DND-41 (cell line): ENCODE measurements around the gene TSPAN11.

Experiments
- ATAC-seq: fragments of 200-7000 bp; cut with Tn5 transposase; 3 replicates; pipeline ENCODE4 v1.9.1; 2021; ENCODE audit warnings: low read depth; ENCODE audit not compliant: insufficient read depth
- DNase-seq: peaks from one replicate; pipeline ENCODE4 v3.0.0-alpha.2; 2020
- H2AFZ ChIP-seq: 2 replicates; pipeline ENCODE4 v1.6.0; 2012; ENCODE audit warnings: low read depth, low read length
- H3K27ac ChIP-seq: 2 replicates; pipeline ENCODE4 v1.5.1; 2012; ENCODE audit warnings: low read length, inconsistent platforms
- H3K27me3 ChIP-seq: fragments of 200-600 bp; sonication (generic); 2 replicates; pipeline ENCODE4 v1.6.0; 2012; ENCODE audit warnings: low read length, mild to moderate bottlenecking, inconsistent platforms; ENCODE audit not compliant: insufficient read depth, poor library complexity
- H3K36me3 ChIP-seq: 2 replicates; pipeline ENCODE4 v1.5.1; 2012; ENCODE audit warnings: low read length, inconsistent platforms; ENCODE audit not compliant: insufficient read depth
- H3K4me1 ChIP-seq: 2 replicates; pipeline ENCODE4 v1.5.1; 2012; ENCODE audit warnings: mild to moderate bottlenecking, low read length; ENCODE audit not compliant: insufficient read depth
- H3K4me2 ChIP-seq: 2 replicates; pipeline ENCODE4 v1.6.0; 2012; ENCODE audit warnings: mild to moderate bottlenecking, moderate library complexity, low read length, inconsistent platforms; ENCODE audit not compliant: insufficient read depth
- H3K4me3 ChIP-seq, 2 experiments: fragments of 200-600 bp in 1 of 2; shearing (Covaris generic) in 1 of 2; 2 replicates each; pipeline ENCODE4 v1.5.1; 2012 to 2016; ENCODE audit warnings: inconsistent platforms in 2 of 2, low read length in 2 of 2, mild to moderate bottlenecking in 2 of 2, low read depth in 1 of 2, moderate library complexity in 1 of 2
- H3K79me2 ChIP-seq: 2 replicates; pipeline ENCODE4 v1.6.0; 2012; ENCODE audit warnings: low read length, inconsistent platforms; ENCODE audit not compliant: insufficient read depth
- H3K9ac ChIP-seq: 2 replicates; pipeline ENCODE4 v1.6.0; 2012; ENCODE audit warnings: low read depth, mild to moderate bottlenecking, inconsistent platforms, low read length, moderate library complexity
- H3K9me3 ChIP-seq: 2 replicates; pipeline ENCODE4 v1.5.1; 2012; ENCODE audit warnings: low read length, moderate library complexity, mild to moderate bottlenecking, inconsistent platforms; ENCODE audit not compliant: insufficient read depth, severe bottlenecking
- H4K20me1 ChIP-seq: 2 replicates; pipeline ENCODE4 v1.6.0; 2012; ENCODE audit warnings: low read length; ENCODE audit not compliant: insufficient read depth
- EZH2 ChIP-seq: IDR thresholded peaks from 3 replicates; pipeline ENCODE4 v1.6.1; 2012; ENCODE audit warnings: borderline replicate concordance, low read depth, mild to moderate bottlenecking, moderate library complexity, low read length, inconsistent platforms; ENCODE audit not compliant: severe bottlenecking
- TF ChIP-seq, protein P1 (sequence below): IDR thresholded peaks from 2 replicates; pipeline ENCODE4 v1.5.1; 2012; ENCODE audit warnings: borderline replicate concordance, low read length, moderate library complexity, mild to moderate bottlenecking; ENCODE audit not compliant: poor library complexity, severe bottlenecking; ENCODE audit errors: extremely low read depth

The TSPAN11 gene

DNA sequence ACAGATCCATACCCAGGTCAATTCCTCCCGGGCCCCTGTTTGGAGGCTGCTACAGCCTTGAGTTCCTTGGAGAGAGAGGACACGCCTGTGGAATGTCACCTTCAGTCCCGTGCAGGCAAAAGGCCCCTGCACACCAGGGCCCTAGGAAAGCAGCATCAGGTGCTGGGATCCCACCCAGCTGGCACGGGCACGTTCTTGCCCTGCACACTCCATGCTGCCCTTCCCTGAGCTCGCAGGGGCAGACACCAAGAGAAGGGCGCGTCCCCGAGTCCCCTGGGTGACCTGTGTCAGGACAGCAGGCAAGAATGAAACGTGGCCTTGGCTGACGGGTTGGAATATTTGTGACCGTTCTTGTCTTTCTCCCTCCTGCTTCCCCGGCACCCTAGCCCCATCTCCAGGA, 67.7 kb downstream of the TSPAN11 start:
- no peaks in the 10 kb centered on the region for H4K20me1 ChIP-seq
- H2AFZ ChIP-seq: no peak overlapping the region
- no peak overlapping the region for H3K9ac ChIP-seq
- TF ChIP-seq EZH2: no peak
- TF ChIP-seq, protein P1, sequence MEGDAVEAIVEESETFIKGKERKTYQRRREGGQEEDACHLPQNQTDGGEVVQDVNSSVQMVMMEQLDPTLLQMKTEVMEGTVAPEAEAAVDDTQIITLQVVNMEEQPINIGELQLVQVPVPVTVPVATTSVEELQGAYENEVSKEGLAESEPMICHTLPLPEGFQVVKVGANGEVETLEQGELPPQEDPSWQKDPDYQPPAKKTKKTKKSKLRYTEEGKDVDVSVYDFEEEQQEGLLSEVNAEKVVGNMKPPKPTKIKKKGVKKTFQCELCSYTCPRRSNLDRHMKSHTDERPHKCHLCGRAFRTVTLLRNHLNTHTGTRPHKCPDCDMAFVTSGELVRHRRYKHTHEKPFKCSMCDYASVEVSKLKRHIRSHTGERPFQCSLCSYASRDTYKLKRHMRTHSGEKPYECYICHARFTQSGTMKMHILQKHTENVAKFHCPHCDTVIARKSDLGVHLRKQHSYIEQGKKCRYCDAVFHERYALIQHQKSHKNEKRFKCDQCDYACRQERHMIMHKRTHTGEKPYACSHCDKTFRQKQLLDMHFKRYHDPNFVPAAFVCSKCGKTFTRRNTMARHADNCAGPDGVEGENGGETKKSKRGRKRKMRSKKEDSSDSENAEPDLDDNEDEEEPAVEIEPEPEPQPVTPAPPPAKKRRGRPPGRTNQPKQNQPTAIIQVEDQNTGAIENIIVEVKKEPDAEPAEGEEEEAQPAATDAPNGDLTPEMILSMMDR: no peak
- H3K36me3 ChIP-seq: no peaks in the 10 kb centered on the region
- H3K79me2 ChIP-seq: no peaks in the 10 kb centered on the region
- H3K27me3 ChIP-seq: no peaks in the 10 kb centered on the region
- DNase-seq (no peak), ATAC-seq (no peak)
- H3K4me1 ChIP-seq: no peaks in the 10 kb centered on the region
- no peak overlapping the region for H3K4me2 ChIP-seq
- no peaks in the 10 kb centered on the region for H3K9me3 ChIP-seq
- H3K27ac ChIP-seq: no peak overlapping the region
- H3K4me3 ChIP-seq: no peak overlapping the region

DNA sequence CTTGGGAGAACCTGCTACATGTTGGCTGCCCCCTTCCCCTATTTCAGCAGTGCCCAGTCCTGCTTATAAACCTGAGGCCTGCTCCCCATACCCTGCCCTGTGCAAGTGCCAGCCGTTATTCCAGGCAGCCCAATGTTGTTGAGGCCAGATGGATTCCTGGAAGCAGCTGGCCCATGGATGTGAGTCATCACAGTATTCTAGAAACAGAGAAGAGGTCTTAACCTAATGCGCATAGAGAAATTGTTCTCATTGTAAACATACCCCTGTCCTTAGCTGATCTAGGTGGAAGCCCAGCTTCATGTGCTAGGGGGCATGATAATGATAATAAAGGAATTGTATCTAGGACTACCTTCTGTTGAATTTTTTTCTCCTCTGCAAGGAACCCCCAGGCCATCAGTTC, 69.7 kb downstream of the TSPAN11 start:
- ATAC-seq: no peak
- TF ChIP-seq, protein P1: no peak
- TF ChIP-seq EZH2: no peak
- Histone ChIP-seq H3K4me1 (no peaks in the 10 kb centered on the region), H3K27me3 (no peaks in the 10 kb centered on the region), H3K79me2 (no peaks in the 10 kb centered on the region), H2AFZ (no peak overlapping the region), H3K9ac (no peak overlapping the region), H3K4me2 (no peak overlapping the region), H3K27ac (no peak overlapping the region), H3K4me3 (no peak overlapping the region), H3K9me3 (no peaks in the 10 kb centered on the region), H3K36me3 (no peaks in the 10 kb centered on the region), H4K20me1 (0 out of 2 replicates have a peak, but pooled peaks cover 2% of the 10 kb centered on the region)
- DNase-seq: no peak

DNA sequence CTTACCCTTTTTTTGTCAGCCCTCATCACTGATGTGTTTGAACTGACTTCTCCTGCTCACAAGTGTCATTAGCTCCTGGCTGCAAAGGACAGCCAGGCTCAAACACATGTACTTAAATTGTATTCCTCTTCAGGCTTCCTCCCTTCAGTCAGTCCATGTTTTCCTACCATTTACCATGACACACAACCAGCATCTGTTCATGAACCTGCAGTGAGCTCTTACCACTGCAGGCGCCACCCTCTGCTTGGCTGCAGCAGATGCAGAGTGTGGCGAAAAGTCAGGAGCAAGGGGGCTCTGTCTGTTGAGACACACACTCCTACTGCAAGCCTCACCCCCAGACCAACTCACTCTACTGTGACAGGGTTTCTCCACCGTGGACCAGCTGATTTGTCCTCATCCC, 70.2 kb downstream of the TSPAN11 start:
- H3K36me3 ChIP-seq: no peaks in the 10 kb centered on the region
- H2AFZ ChIP-seq: no peak overlapping the region
- no peak overlapping the region for H3K27ac ChIP-seq
- no peaks in the 10 kb centered on the region for H3K4me1 ChIP-seq
- H3K4me3 ChIP-seq: no peak overlapping the region
- no peak overlapping the region for H3K9ac ChIP-seq
- TF ChIP-seq EZH2: no peak
- TF ChIP-seq, protein P1: no peak
- H3K9me3 ChIP-seq: no peaks in the 10 kb centered on the region
- no peaks in the 10 kb centered on the region for H3K79me2 ChIP-seq
- H4K20me1 ChIP-seq: 0 out of 2 replicates have a peak, but pooled peaks cover 2% of the 10 kb centered on the region
- DNase-seq: no peak
- no peak overlapping the region for H3K4me2 ChIP-seq
- no peak for ATAC-seq
- no peaks in the 10 kb centered on the region for H3K27me3 ChIP-seq
